Endodermal cell (in vitro differentiated cells): Measurements from ENCODE around the gene GRIK5. TPM values are rescaled to one million over a fixed set of nuclear protein-coding genes. Genes with fewer than 3 reads are reported as not detected.

Experiments used
- DNase-seq: peaks from one replicate; pipeline ENCODE4 v3.0.0-alpha.2; 2017
- H3K27ac ChIP-seq: 2 replicates; pipeline ENCODE4 v1.5.1; 2013; ENCODE audit warnings: mild to moderate bottlenecking, low read depth, low read length, moderate library complexity
- H3K27me3 ChIP-seq: 2 replicates; pipeline ENCODE4 v1.6.1; 2013; ENCODE audit warnings: mild to moderate bottlenecking, low read length, moderate library complexity; ENCODE audit not compliant: insufficient read depth, control insufficient read depth, poor library complexity, severe bottlenecking
- H3K36me3 ChIP-seq: 2 replicates; pipeline ENCODE4 v1.7.0; 2013; ENCODE audit warnings: mild to moderate bottlenecking, low read length, moderate library complexity; ENCODE audit not compliant: control insufficient read depth, insufficient read depth
- H3K4me1 ChIP-seq: one replicate; pipeline ENCODE4 v1.7.0; 2013; ENCODE audit warnings: low read length; ENCODE audit not compliant: control insufficient read depth, insufficient read depth
- H3K4me3 ChIP-seq: 2 replicates; pipeline ENCODE4 v1.5.1; 2013; ENCODE audit warnings: mild to moderate bottlenecking, low read length, moderate library complexity
- H3K9ac ChIP-seq: 2 replicates; pipeline ENCODE4 v1.6.1; 2013; ENCODE audit warnings: mild to moderate bottlenecking, low read length, moderate library complexity; ENCODE audit not compliant: poor library complexity, severe bottlenecking; ENCODE audit errors: extremely low read depth
- H3K9me3 ChIP-seq: 2 replicates; pipeline ENCODE4 v1.6.1; 2013; ENCODE audit warnings: mild to moderate bottlenecking, low read length, moderate library complexity; ENCODE audit not compliant: control insufficient read depth
- H3K27ac Mint-ChIP-seq: 2 replicates; pipeline ENCODE4 v1.8.0; 2020; ENCODE audit warnings: mixed read lengths
- H3K27me3 Mint-ChIP-seq: 2 replicates; pipeline ENCODE4 v1.8.0; 2021; ENCODE audit warnings: mild to moderate bottlenecking, mixed read lengths; ENCODE audit not compliant: insufficient read depth
- H3K36me3 Mint-ChIP-seq: 2 replicates; pipeline ENCODE4 v1.8.0; 2020; ENCODE audit warnings: low read depth, mixed read lengths
- H3K4me1 Mint-ChIP-seq: 2 replicates; pipeline ENCODE4 v1.8.0; 2020; ENCODE audit warnings: mixed read lengths
- H3K4me3 Mint-ChIP-seq: 2 replicates; pipeline ENCODE4 v1.8.0; 2020; ENCODE audit warnings: mild to moderate bottlenecking, moderate library complexity, mixed read lengths
- H3K9me3 Mint-ChIP-seq: 2 replicates; pipeline ENCODE4 v1.8.0; 2020; ENCODE audit warnings: mild to moderate bottlenecking, mixed read lengths
- WGBS, 2 experiments: methylation state at CpG; one replicate each; pipeline versions ENCODE4 v1.1.5 to v1.1.7; 2013; ENCODE audit warnings: missing lambda C conversion rate in 2 of 2, mixed read lengths in 1 of 2; ENCODE audit not compliant: insufficient coverage in 1 of 2, insufficient read length in 1 of 2; 5-methylcytosine and 5-hydroxymethylcytosine counted together
- total RNA-seq, 2 donors: library from RNA; stranded (reverse); fragmentation: NEBNext Ultra II Directional in 1 of 2; extraction: Animal tissue kit (Norgen Biotek cat#: 25700) in 1 of 2; gene quantifications; 2 replicates in 1 of 2; 3 replicates in 1 of 2; pipeline ENCODE4 v1.2.1, GENCODE V29; 2021
- TF ChIP-seq, protein P1 (sequence below): fragments of 200-600 bp; sonication (generic); conservative IDR thresholded peaks from 2 replicates; pipeline ENCODE4 v1.5.0; 2021; ENCODE audit warnings: antibody characterized with exemption, mild to moderate bottlenecking

GRIK5 gene
- total RNA-seq, 2 donors from 2014 or later: 21.6 to 38.7 TPM

DNA sequence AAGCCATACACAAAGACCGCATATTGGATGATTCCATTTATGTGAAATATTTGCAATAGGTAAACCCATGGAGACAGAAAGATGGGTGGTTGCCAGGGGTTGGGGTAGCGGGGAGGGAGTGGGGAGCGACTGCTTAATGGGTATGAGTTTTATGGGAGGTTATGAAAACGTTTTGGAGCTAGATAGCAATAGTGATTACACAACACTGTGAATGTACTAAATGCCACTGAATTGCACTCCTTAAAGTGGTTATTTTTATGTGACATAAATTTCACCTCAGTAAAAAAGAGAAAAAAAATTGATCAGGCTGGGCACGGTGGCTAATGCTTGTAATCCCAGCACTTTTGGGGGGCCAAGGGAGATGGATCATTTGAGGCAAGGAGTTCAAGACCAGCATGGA, 36.6 kb downstream of the GRIK5 start:
- H3K4me3 Mint-ChIP-seq: no peak overlapping the region
- H3K4me3 ChIP-seq: no peak overlapping the region
- H3K4me1 Mint-ChIP-seq: peaks cover 6% of the 10 kb centered on the region
- H3K9ac ChIP-seq: no peak overlapping the region
- no peaks in the 10 kb centered on the region for H3K36me3 ChIP-seq
- H3K4me1 ChIP-seq: no peaks in the 10 kb centered on the region
- H3K27ac ChIP-seq: no peak overlapping the region
- no peaks in the 10 kb centered on the region for H3K9me3 Mint-ChIP-seq
- 90 to 95% methylated on average over 3 to 5 of the region's 5 CpGs for WGBS, 2 experiments
- peaks cover 6% of the 10 kb centered on the region for H3K36me3 Mint-ChIP-seq
- H3K27me3 ChIP-seq: peaks cover 6% of the 10 kb centered on the region
- H3K27me3 Mint-ChIP-seq: peaks cover 4% of the 10 kb centered on the region
- DNase-seq: no peak
- no peaks in the 10 kb centered on the region for H3K9me3 ChIP-seq
- no peak overlapping the region for H3K27ac Mint-ChIP-seq
- TF ChIP-seq, protein P1, sequence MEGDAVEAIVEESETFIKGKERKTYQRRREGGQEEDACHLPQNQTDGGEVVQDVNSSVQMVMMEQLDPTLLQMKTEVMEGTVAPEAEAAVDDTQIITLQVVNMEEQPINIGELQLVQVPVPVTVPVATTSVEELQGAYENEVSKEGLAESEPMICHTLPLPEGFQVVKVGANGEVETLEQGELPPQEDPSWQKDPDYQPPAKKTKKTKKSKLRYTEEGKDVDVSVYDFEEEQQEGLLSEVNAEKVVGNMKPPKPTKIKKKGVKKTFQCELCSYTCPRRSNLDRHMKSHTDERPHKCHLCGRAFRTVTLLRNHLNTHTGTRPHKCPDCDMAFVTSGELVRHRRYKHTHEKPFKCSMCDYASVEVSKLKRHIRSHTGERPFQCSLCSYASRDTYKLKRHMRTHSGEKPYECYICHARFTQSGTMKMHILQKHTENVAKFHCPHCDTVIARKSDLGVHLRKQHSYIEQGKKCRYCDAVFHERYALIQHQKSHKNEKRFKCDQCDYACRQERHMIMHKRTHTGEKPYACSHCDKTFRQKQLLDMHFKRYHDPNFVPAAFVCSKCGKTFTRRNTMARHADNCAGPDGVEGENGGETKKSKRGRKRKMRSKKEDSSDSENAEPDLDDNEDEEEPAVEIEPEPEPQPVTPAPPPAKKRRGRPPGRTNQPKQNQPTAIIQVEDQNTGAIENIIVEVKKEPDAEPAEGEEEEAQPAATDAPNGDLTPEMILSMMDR: no peak

DNA sequence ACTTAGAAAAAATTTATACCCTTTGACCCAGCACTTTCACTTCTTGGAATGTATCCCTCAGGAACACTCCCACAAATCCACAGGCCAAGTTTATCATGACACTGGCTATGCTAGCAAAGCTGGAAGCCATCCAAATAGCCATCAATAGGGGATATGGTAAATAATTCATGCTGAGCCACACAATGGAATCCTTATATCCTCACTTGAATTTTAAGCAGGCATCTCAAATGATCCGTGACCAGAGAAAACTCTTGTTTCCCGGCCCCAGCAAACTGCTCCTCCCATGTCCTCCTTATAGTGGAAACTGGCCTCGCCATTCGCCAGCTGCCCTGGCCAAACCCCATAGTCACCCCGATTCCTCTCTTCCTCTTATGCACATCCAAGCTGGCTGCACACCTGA, 37.6 kb downstream of the GRIK5 start:
- Histone ChIP-seq H3K4me1 (no peaks in the 10 kb centered on the region), H3K9ac (no peak overlapping the region), H3K27ac (peak overlapping the region; percentile 21), H3K27me3 (peaks cover 6% of the 10 kb centered on the region), H3K36me3 (no peaks in the 10 kb centered on the region), H3K9me3 (no peaks in the 10 kb centered on the region), H3K4me3 (no peak overlapping the region)
- H3K4me3 Mint-ChIP-seq: no peak overlapping the region
- H3K9me3 Mint-ChIP-seq: no peaks in the 10 kb centered on the region
- peaks cover 4% of the 10 kb centered on the region for H3K27me3 Mint-ChIP-seq
- H3K4me1 Mint-ChIP-seq: peaks cover 8% of the 10 kb centered on the region
- H3K27ac Mint-ChIP-seq: no peak overlapping the region
- TF ChIP-seq, protein P1: no peak
- peak; percentile 71 for DNase-seq
- 45 to 64% methylated on average over 5 of the region's 5 CpGs for WGBS, 2 experiments
- H3K36me3 Mint-ChIP-seq: peaks cover 6% of the 10 kb centered on the region

DNA sequence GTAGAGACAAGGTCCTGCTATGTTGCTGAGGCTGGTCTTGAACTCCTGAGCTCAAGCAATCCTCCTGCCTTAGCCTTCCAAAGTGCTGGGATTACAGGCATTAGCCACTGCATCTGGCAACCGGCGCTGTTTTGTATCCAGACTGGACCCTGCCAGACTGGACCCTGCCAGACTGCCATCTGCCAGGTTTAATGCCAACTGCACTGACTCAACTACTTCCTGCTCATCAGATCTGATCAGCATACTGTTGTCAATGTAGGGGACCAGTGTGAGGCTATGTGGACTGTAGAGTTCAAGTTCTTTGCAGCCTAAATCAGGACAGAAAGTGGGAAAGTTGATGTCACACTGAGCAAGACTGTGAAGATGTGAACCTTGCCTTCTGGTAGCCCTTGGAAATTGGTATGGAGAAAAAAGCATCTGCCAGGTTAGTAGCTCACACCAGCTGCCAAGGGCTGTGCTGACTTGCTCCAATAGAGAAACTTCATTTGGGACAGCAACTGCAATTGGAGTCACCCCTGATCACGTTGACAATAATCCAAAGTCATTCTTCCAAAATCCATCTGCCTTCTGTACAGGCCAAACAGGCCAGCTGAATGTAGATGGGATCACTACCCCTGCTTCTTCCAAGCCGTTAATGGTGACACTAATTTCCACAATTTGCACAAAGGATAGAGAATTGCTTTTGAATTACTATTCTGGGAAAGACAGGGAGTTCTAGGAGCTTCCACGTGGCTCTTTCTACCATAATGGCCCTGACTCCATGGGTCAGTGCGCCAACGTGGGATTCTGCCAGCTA, 39.2 kb downstream of the GRIK5 start:
- 96 to 100% methylated on average over 4 to 7 of the region's 7 CpGs for WGBS, 2 experiments
- H3K27me3 Mint-ChIP-seq: peaks cover 4% of the 10 kb centered on the region
- H3K4me1 Mint-ChIP-seq: peaks cover 8% of the 10 kb centered on the region
- Histone ChIP-seq H3K4me1 (no peaks in the 10 kb centered on the region), H3K4me3 (no peak overlapping the region), H3K27me3 (peaks cover 6% of the 10 kb centered on the region), H3K36me3 (no peaks in the 10 kb centered on the region), H3K27ac (no peak overlapping the region), H3K9ac (no peak overlapping the region), H3K9me3 (no peaks in the 10 kb centered on the region)
- H3K9me3 Mint-ChIP-seq: no peaks in the 10 kb centered on the region
- TF ChIP-seq, protein P1: no peak
- no peak for DNase-seq
- H3K36me3 Mint-ChIP-seq: peaks cover 2% of the 10 kb centered on the region
- H3K4me3 Mint-ChIP-seq: no peak overlapping the region
- no peak overlapping the region for H3K27ac Mint-ChIP-seq
